ENCODE measurements around the gene WDR76.

- TF ChIP-seq, protein P1, sequence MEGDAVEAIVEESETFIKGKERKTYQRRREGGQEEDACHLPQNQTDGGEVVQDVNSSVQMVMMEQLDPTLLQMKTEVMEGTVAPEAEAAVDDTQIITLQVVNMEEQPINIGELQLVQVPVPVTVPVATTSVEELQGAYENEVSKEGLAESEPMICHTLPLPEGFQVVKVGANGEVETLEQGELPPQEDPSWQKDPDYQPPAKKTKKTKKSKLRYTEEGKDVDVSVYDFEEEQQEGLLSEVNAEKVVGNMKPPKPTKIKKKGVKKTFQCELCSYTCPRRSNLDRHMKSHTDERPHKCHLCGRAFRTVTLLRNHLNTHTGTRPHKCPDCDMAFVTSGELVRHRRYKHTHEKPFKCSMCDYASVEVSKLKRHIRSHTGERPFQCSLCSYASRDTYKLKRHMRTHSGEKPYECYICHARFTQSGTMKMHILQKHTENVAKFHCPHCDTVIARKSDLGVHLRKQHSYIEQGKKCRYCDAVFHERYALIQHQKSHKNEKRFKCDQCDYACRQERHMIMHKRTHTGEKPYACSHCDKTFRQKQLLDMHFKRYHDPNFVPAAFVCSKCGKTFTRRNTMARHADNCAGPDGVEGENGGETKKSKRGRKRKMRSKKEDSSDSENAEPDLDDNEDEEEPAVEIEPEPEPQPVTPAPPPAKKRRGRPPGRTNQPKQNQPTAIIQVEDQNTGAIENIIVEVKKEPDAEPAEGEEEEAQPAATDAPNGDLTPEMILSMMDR (IDR thresholded peaks at IDR 0.05; ENCODE audit: low read length) = peak; percentile 71
- TF ChIP-seq EZH2 (IDR thresholded peaks at IDR 0.05; ENCODE audit: borderline replicate concordance, low read length) = no peak
These were observed 27.4 kb upstream of the WDR76 start for GRCh38 chr15:43799209-43799944.
